GM23338 (cell line): ENCODE measurements around the gene PALM. TPM values are rescaled to one million over a fixed set of nuclear protein-coding genes. Genes with fewer than 3 reads are reported as not detected.

ENCODE experiments used
- ATAC-seq: fragments of 200-7000 bp; cut with Tn5 transposase; 3 replicates; pipeline ENCODE4 v1.9.1; 2020
- DNase-seq: peaks from one replicate; pipeline ENCODE4 v3.0.0-alpha.2; 2015; ENCODE audit warnings: low spot score
- H2AFZ ChIP-seq: fragments of 200-600 bp; sonication (generic); 2 replicates; pipeline ENCODE4 v1.8.0; 2016; ENCODE audit warnings: antibody characterized with exemption, mild to moderate bottlenecking, moderate library complexity
- H3F3A ChIP-seq: fragments of 200-600 bp; sonication (generic); replicated peaks from 2 replicates; pipeline ENCODE4 v1.8.0; 2017; ENCODE audit warnings: antibody characterized with exemption, mixed run types, low read depth
- H3K27ac ChIP-seq: fragments of 200-600 bp; sonication (generic); 2 replicates; pipeline ENCODE4 v1.6.1; 2016; ENCODE audit warnings: low read depth
- H3K27me3 ChIP-seq: fragments of 200-600 bp; sonication (generic); 2 replicates; pipeline ENCODE4 v1.8.0; 2016; ENCODE audit warnings: mild to moderate bottlenecking, mixed run types, moderate library complexity; ENCODE audit not compliant: insufficient read depth
- H3K36me3 ChIP-seq: fragments of 200-600 bp; sonication (generic); 2 replicates; pipeline ENCODE4 v1.8.0; 2016; ENCODE audit warnings: mild to moderate bottlenecking; ENCODE audit not compliant: insufficient read depth
- H3K4me1 ChIP-seq: fragments of 200-600 bp; sonication (generic); 2 replicates; pipeline ENCODE4 v1.8.0; 2016; ENCODE audit warnings: mild to moderate bottlenecking, moderate library complexity; ENCODE audit not compliant: insufficient read depth
- H3K4me2 ChIP-seq: fragments of 200-600 bp; sonication (generic); 2 replicates; pipeline ENCODE4 v1.7.1; 2017; ENCODE audit warnings: mixed run types
- H3K4me3 ChIP-seq: fragments of 200-600 bp; sonication (generic); 2 replicates; pipeline ENCODE4 v1.6.1; 2016; ENCODE audit warnings: mixed run types
- H3K79me2 ChIP-seq: fragments of 200-600 bp; sonication (generic); replicated peaks from 2 replicates; pipeline ENCODE4 v1.8.0; 2017; ENCODE audit warnings: mild to moderate bottlenecking; ENCODE audit not compliant: insufficient read depth
- H3K9me2 ChIP-seq: fragments of 200-600 bp; sonication (generic); 2 replicates; pipeline ENCODE4 v1.8.0; 2017; ENCODE audit not compliant: insufficient read depth
- H4K20me1 ChIP-seq: fragments of 200-600 bp; sonication (generic); replicated peaks from 2 replicates; pipeline ENCODE4 v1.8.0; 2017; ENCODE audit warnings: mild to moderate bottlenecking; ENCODE audit not compliant: insufficient read depth
- H3K27ac Mint-ChIP-seq: 2 replicates; pipeline ENCODE4 v1.8.0; 2020; ENCODE audit warnings: inconsistent platforms, mild to moderate bottlenecking, moderate library complexity, mixed read lengths
- H3K27me3 Mint-ChIP-seq: 3 replicates; pipeline ENCODE4 v1.8.0; 2022; ENCODE audit warnings: low read depth, mild to moderate bottlenecking, moderate library complexity, mixed read lengths, inconsistent platforms; ENCODE audit not compliant: insufficient read depth, poor library complexity
- H3K36me3 Mint-ChIP-seq: 3 replicates; pipeline ENCODE4 v1.8.0; 2021; ENCODE audit warnings: low read depth, mild to moderate bottlenecking, inconsistent platforms, moderate library complexity, mixed read lengths
- H3K4me1 Mint-ChIP-seq: 3 replicates; pipeline ENCODE4 v1.8.0; 2020; ENCODE audit warnings: mild to moderate bottlenecking, inconsistent platforms, mixed read lengths
- H3K4me3 Mint-ChIP-seq: 3 replicates; pipeline ENCODE4 v1.8.0; 2021; ENCODE audit warnings: moderate library complexity, mild to moderate bottlenecking, inconsistent platforms, mixed read lengths
- H3K9me3 Mint-ChIP-seq: 3 replicates; pipeline ENCODE4 v1.8.0; 2020; ENCODE audit warnings: moderate library complexity, mild to moderate bottlenecking, inconsistent platforms, mixed read lengths
- CREB1 ChIP-seq: fragments of 250-450 bp; sonication (Bioruptor Pico); IDR thresholded peaks from 2 replicates; pipeline ENCODE4 v1.5.0; 2020; ENCODE audit warnings: low read depth, mild to moderate bottlenecking, moderate library complexity
- ETS1 ChIP-seq: IDR thresholded peaks from 2 replicates; pipeline ENCODE4 v1.6.1; 2016; ENCODE audit warnings: antibody characterized with exemption
- EZH2 ChIP-seq: fragments of 200-600 bp; sonication (generic); IDR thresholded peaks from one replicate; pipeline ENCODE4 v1.8.0; 2017; ENCODE audit warnings: antibody characterized with exemption, mild to moderate bottlenecking, low read depth; ENCODE audit not compliant: unreplicated experiment
- EZH2phosphoT487 ChIP-seq: fragments of 200-600 bp; sonication (generic); IDR thresholded peaks from one replicate; pipeline ENCODE4 v1.8.1; 2018; ENCODE audit warnings: antibody characterized with exemption; ENCODE audit not compliant: unreplicated experiment
- JUNB ChIP-seq: IDR thresholded peaks from one replicate; pipeline ENCODE4 v1.6.1; 2016; ENCODE audit warnings: antibody characterized with exemption; ENCODE audit not compliant: unreplicated experiment
- NANOG ChIP-seq: IDR thresholded peaks from 2 replicates; pipeline ENCODE4 v1.6.1; 2016; ENCODE audit warnings: antibody characterized with exemption, borderline replicate concordance
- POLR2AphosphoS5 ChIP-seq: IDR thresholded peaks from 2 replicates; pipeline ENCODE4 v1.6.1; 2016; ENCODE audit warnings: antibody characterized with exemption, low read depth
- STAT1 ChIP-seq: IDR thresholded peaks from one replicate; pipeline ENCODE4 v1.6.1; 2016; ENCODE audit warnings: antibody characterized with exemption; ENCODE audit not compliant: unreplicated experiment
- ZNF114 ChIP-seq: fragments of 250-450 bp; sonication (Bioruptor Pico); IDR thresholded peaks from 2 replicates; pipeline ENCODE4 v1.5.0; 2020; ENCODE audit warnings: mild to moderate bottlenecking, moderate library complexity
- ZNF331 ChIP-seq: fragments of 250-450 bp; sonication (Bioruptor Pico); IDR thresholded peaks from 2 replicates; pipeline ENCODE4 v1.5.0; 2020; ENCODE audit warnings: low read depth, mild to moderate bottlenecking, moderate library complexity
- polyA plus RNA-seq: library from polyadenylated mRNA; unstranded; fragments of >200 nt; fragmentation: Nextera tagmentation; extraction: Ambion mirVana; gene quantifications from 2 replicates; pipeline ENCODE4 v1.2.1, GENCODE V29; 2016
- total RNA-seq: library from RNA; depleted of rRNA; stranded (reverse); fragments of >200 nt; shearing (Covaris generic); gene quantifications from 2 replicates; pipeline ENCODE4 v1.2.3, GENCODE V29; 2014
- TF ChIP-seq, protein P1 (sequence below): fragments of 250-450 bp; sonication (Bioruptor Pico); IDR thresholded peaks from 2 replicates; pipeline ENCODE4 v1.5.0; 2020; ENCODE audit warnings: mild to moderate bottlenecking, moderate library complexity
- TF ChIP-seq, protein P2 (sequence below): IDR thresholded peaks from one replicate; pipeline ENCODE4 v1.6.1; 2018; ENCODE audit warnings: antibody characterized with exemption; ENCODE audit not compliant: unreplicated experiment
- TF ChIP-seq, protein P3 (sequence below), 2 experiments: fragments of 200-600 bp in 1 of 2; sonication (generic) in 1 of 2; conservative IDR thresholded peaks; 2 replicates each; pipeline versions ENCODE4 v1.5.1 to v1.6.1; 2016 to 2017; ENCODE audit warnings: antibody characterized with exemption in 2 of 2, low read depth in 2 of 2, mild to moderate bottlenecking in 2 of 2, moderate library complexity in 1 of 2

Gene PALM
- total and polyA plus RNA-seq, 2 experiments from 2014 or later = 3.8 to 26.1 TPM

- Histone ChIP-seq H3K27ac (peak overlapping the region; percentile 70; the same call in 1 of the 2 replicates), H3K4me2 (no peak overlapping the region), H3F3A (peaks cover 26% of the 10 kb centered on the region), H4K20me1 (peaks cover 4% of the 10 kb centered on the region; the same call in 1 of the 2 replicates), H3K79me2 (peaks cover 13% of the 10 kb centered on the region), H3K36me3 (no peaks in the 10 kb centered on the region), H3K27me3 (no peaks in the 10 kb centered on the region), H3K9me2 (no peaks in the 10 kb centered on the region), H3K4me3 (no peak overlapping the region), H3K4me1 (peaks cover 35% of the 10 kb centered on the region), H2AFZ (no peak overlapping the region)
- TF ChIP-seq EZH2phosphoT487 (no peak), ZNF331 (CRISPR knock-in tag) (no peak), JUNB (no peak), EZH2 (no peak), CREB1 (no peak), POLR2AphosphoS5 (no peak), STAT1 (no peak), ZNF114 (CRISPR knock-in tag) (no peak), ETS1 (no peak), NANOG (no peak)
- TF ChIP-seq, protein P1, sequence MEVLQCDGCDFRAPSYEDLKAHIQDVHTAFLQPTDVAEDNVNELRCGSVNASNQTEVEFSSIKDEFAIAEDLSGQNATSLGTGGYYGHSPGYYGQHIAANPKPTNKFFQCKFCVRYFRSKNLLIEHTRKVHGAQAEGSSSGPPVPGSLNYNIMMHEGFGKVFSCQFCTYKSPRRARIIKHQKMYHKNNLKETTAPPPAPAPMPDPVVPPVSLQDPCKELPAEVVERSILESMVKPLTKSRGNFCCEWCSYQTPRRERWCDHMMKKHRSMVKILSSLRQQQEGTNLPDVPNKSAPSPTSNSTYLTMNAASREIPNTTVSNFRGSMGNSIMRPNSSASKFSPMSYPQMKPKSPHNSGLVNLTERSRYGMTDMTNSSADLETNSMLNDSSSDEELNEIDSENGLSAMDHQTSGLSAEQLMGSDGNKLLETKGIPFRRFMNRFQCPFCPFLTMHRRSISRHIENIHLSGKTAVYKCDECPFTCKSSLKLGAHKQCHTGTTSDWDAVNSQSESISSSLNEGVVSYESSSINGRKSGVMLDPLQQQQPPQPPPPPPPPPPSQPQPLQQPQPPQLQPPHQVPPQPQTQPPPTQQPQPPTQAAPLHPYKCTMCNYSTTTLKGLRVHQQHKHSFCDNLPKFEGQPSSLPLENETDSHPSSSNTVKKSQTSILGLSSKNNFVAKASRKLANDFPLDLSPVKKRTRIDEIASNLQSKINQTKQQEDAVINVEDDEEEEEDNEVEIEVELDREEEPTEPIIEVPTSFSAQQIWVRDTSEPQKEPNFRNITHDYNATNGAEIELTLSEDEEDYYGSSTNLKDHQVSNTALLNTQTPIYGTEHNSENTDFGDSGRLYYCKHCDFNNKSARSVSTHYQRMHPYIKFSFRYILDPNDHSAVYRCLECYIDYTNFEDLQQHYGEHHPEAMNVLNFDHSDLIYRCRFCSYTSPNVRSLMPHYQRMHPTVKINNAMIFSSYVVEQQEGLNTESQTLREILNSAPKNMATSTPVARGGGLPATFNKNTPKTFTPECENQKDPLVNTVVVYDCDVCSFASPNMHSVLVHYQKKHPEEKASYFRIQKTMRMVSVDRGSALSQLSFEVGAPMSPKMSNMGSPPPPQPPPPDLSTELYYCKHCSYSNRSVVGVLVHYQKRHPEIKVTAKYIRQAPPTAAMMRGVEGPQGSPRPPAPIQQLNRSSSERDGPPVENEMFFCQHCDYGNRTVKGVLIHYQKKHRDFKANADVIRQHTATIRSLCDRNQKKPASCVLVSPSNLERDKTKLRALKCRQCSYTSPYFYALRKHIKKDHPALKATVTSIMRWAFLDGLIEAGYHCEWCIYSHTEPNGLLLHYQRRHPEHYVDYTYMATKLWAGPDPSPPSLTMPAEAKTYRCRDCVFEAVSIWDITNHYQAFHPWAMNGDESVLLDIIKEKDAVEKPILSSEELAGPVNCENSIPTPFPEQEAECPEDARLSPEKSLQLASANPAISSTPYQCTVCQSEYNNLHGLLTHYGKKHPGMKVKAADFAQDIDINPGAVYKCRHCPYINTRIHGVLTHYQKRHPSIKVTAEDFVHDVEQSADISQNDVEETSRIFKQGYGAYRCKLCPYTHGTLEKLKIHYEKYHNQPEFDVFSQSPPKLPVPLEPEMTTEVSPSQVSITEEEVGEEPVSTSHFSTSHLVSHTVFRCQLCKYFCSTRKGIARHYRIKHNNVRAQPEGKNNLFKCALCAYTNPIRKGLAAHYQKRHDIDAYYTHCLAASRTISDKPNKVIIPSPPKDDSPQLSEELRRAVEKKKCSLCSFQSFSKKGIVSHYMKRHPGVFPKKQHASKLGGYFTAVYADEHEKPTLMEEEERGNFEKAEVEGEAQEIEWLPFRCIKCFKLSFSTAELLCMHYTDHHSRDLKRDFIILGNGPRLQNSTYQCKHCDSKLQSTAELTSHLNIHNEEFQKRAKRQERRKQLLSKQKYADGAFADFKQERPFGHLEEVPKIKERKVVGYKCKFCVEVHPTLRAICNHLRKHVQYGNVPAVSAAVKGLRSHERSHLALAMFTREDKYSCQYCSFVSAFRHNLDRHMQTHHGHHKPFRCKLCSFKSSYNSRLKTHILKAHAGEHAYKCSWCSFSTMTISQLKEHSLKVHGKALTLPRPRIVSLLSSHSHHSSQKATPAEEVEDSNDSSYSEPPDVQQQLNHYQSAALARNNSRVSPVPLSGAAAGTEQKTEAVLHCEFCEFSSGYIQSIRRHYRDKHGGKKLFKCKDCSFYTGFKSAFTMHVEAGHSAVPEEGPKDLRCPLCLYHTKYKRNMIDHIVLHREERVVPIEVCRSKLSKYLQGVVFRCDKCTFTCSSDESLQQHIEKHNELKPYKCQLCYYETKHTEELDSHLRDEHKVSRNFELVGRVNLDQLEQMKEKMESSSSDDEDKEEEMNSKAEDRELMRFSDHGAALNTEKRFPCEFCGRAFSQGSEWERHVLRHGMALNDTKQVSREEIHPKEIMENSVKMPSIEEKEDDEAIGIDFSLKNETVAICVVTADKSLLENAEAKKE (CRISPR knock-in tag) = no peak
- TF ChIP-seq, protein P2, sequence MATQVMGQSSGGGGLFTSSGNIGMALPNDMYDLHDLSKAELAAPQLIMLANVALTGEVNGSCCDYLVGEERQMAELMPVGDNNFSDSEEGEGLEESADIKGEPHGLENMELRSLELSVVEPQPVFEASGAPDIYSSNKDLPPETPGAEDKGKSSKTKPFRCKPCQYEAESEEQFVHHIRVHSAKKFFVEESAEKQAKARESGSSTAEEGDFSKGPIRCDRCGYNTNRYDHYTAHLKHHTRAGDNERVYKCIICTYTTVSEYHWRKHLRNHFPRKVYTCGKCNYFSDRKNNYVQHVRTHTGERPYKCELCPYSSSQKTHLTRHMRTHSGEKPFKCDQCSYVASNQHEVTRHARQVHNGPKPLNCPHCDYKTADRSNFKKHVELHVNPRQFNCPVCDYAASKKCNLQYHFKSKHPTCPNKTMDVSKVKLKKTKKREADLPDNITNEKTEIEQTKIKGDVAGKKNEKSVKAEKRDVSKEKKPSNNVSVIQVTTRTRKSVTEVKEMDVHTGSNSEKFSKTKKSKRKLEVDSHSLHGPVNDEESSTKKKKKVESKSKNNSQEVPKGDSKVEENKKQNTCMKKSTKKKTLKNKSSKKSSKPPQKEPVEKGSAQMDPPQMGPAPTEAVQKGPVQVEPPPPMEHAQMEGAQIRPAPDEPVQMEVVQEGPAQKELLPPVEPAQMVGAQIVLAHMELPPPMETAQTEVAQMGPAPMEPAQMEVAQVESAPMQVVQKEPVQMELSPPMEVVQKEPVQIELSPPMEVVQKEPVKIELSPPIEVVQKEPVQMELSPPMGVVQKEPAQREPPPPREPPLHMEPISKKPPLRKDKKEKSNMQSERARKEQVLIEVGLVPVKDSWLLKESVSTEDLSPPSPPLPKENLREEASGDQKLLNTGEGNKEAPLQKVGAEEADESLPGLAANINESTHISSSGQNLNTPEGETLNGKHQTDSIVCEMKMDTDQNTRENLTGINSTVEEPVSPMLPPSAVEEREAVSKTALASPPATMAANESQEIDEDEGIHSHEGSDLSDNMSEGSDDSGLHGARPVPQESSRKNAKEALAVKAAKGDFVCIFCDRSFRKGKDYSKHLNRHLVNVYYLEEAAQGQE = no peak
- TF ChIP-seq, protein P3, sequence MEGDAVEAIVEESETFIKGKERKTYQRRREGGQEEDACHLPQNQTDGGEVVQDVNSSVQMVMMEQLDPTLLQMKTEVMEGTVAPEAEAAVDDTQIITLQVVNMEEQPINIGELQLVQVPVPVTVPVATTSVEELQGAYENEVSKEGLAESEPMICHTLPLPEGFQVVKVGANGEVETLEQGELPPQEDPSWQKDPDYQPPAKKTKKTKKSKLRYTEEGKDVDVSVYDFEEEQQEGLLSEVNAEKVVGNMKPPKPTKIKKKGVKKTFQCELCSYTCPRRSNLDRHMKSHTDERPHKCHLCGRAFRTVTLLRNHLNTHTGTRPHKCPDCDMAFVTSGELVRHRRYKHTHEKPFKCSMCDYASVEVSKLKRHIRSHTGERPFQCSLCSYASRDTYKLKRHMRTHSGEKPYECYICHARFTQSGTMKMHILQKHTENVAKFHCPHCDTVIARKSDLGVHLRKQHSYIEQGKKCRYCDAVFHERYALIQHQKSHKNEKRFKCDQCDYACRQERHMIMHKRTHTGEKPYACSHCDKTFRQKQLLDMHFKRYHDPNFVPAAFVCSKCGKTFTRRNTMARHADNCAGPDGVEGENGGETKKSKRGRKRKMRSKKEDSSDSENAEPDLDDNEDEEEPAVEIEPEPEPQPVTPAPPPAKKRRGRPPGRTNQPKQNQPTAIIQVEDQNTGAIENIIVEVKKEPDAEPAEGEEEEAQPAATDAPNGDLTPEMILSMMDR (conservative IDR thresholded peaks at IDR 0.05; ENCODE audit: low read depth in 2 of 2) = no peak
- Mint-ChIP-seq H3K27me3 (peaks cover 12% of the 10 kb centered on the region), H3K9me3 (no peaks in the 10 kb centered on the region), H3K4me1 (peaks cover 31% of the 10 kb centered on the region), H3K27ac (no peak overlapping the region), H3K36me3 (peaks cover 6% of the 10 kb centered on the region), H3K4me3 (no peak overlapping the region)
- ATAC-seq = no peak
- peak; percentile 7 for DNase-seq
Measured at GRCh38 chr19:793806-794205, 85.1 kb downstream of the PALM start.
